Sigmoid colon (tissue), 7 donors: ENCODE data around the gene BDNF. TPM values are rescaled to one million over a fixed set of nuclear protein-coding genes. Genes with fewer than 3 reads are reported as not detected.

ENCODE experiments used
- DNase-seq: peaks from one replicate; pipeline ENCODE4 v3.0.0-alpha.2; 2019
- H3K27ac ChIP-seq, 4 donors: fragments of 200-600 bp; sonication (generic); one replicate each; pipeline ENCODE4 v1.5.1; 2016 to 2019; ENCODE audit warnings: mild to moderate bottlenecking in 1 of 4
- H3K27me3 ChIP-seq, 3 donors: fragments of 200-600 bp; sonication (generic); one replicate each; pipeline ENCODE4 v1.5.1; 2019; ENCODE audit warnings: mild to moderate bottlenecking in 1 of 3
- H3K36me3 ChIP-seq, 4 donors: fragments of 200-600 bp; sonication (generic); one replicate each; pipeline ENCODE4 v1.5.1; 2016 to 2019
- H3K4me1 ChIP-seq, 4 donors: fragments of 200-600 bp; sonication (generic); one replicate each; pipeline ENCODE4 v1.5.1; 2017 to 2019
- H3K4me3 ChIP-seq, 4 donors: fragments of 200-600 bp; sonication (generic); one replicate each; pipeline ENCODE4 v1.5.1; 2017 to 2019; ENCODE audit warnings: mild to moderate bottlenecking in 2 of 4, moderate library complexity in 1 of 4
- H3K9me3 ChIP-seq, 4 donors: fragments of 200-600 bp in 3 of 4; sonication (generic) in 3 of 4; one replicate each; pipeline versions ENCODE4 v1.5.1 to v1.6.1; 2013 to 2019
- EP300 ChIP-seq, 4 donors: sonication (generic); formaldehyde crosslinking; IDR thresholded peaks; one replicate each; pipeline ENCODE4 v1.6.1; 2017; ENCODE audit warnings: antibody characterized with exemption in 4 of 4
- POLR2A ChIP-seq, 2 donors: fragments of 450-650 bp; IDR thresholded peaks; one replicate each; pipeline ENCODE4 v1.6.1; 2016; ENCODE audit warnings: antibody characterized with exemption in 2 of 2, mild to moderate bottlenecking in 2 of 2, moderate library complexity in 2 of 2
- POLR2AphosphoS5 ChIP-seq, 4 donors: sonication (generic); formaldehyde crosslinking; IDR thresholded peaks; one replicate each; pipeline ENCODE4 v1.6.1; 2017; ENCODE audit warnings: antibody characterized with exemption in 4 of 4
- WGBS, 2 donors: extraction: QIAGEN DNeasy Blood & Tissue Kit; methylation state at CpG; one replicate each; pipeline ENCODE4 v1.1.7; 2013; 5-methylcytosine and 5-hydroxymethylcytosine counted together
- intact Hi-C: fragments of 100-400 bp; cut with DNase I; formaldehyde crosslinking; loops from one replicate; pipeline ENCODE4 v1.15.1; 2023
- polyA plus RNA-seq, 3 donors: library from polyadenylated mRNA; stranded (reverse); fragments of 200-250 nt; gene quantifications; one replicate each; pipeline ENCODE4 v1.2.3, GENCODE V29; 2013
- total RNA-seq, 4 donors: library from RNA; depleted of rRNA; stranded (reverse); fragments of >200 nt; gene quantifications; one replicate each; pipeline ENCODE4 v1.1.0, GENCODE V29; 2016
- TF ChIP-seq, protein P1 (sequence below), 4 experiments: fragments of 450-650 bp in 3 of 4; fragments of 200-600 bp in 1 of 4; IDR thresholded peaks; one replicate each; pipeline ENCODE4 v1.5.1; 2016 to 2019; ENCODE audit warnings: antibody characterized with exemption in 4 of 4, mild to moderate bottlenecking in 3 of 4, moderate library complexity in 2 of 4
- donor health status: healthy with polysubstance abuse.
- donor health status: Bipolar disorder and iron deficiency.
- donor health status: healthy.

BDNF gene
- total and polyA plus RNA-seq, 7 donors: 0.10 to 1.1 (median 0.49) TPM; not detected in 2

DNA sequence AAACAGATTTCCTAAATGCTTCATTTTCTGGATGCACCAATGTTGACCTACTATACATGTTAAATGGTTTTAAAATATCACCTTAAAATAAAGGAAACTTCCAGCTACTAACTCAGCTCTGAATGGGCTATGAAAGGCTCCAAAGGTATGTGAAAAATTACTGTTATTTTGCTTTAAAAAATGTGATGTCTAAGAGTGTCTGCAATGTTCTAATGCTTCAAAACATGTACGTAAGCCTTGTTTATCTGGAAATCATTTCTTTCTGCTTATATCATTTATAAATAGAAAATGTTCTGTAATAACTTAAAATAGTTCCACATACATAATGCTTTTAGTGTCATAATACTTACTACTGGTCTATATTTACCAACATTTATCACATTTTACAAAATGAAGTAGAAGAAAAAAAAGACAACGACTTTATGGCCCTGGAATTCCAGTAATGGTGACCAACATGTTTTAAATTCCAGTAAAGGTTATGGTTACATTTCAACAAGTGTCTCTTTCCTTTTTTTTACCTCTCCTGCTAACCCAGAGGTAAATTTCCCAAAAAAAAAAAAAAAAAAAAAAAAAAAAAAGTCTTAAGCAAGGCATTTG is 2.5 kb downstream of the BDNF start:
- Histone ChIP-seq H3K36me3 (no peaks in the 10 kb centered on the region), H3K27ac (no peak overlapping the region), H3K27me3 (peaks cover 23 to 82% (median 54%) of the 10 kb centered on the region in 3 donors), H3K4me1 (peaks cover 3 to 38% (median 35%) of the 10 kb centered on the region in 4 donors), H3K9me3 (no peaks in the 10 kb centered on the region), H3K4me3 (no peak overlapping the region)
- TF ChIP-seq POLR2AphosphoS5 (IDR thresholded peaks at IDR 0.05) (no peak), POLR2A (IDR thresholded peaks at IDR 0.05) (no peak), EP300 (IDR thresholded peaks at IDR 0.05) (no peak)
- TF ChIP-seq, protein P1, sequence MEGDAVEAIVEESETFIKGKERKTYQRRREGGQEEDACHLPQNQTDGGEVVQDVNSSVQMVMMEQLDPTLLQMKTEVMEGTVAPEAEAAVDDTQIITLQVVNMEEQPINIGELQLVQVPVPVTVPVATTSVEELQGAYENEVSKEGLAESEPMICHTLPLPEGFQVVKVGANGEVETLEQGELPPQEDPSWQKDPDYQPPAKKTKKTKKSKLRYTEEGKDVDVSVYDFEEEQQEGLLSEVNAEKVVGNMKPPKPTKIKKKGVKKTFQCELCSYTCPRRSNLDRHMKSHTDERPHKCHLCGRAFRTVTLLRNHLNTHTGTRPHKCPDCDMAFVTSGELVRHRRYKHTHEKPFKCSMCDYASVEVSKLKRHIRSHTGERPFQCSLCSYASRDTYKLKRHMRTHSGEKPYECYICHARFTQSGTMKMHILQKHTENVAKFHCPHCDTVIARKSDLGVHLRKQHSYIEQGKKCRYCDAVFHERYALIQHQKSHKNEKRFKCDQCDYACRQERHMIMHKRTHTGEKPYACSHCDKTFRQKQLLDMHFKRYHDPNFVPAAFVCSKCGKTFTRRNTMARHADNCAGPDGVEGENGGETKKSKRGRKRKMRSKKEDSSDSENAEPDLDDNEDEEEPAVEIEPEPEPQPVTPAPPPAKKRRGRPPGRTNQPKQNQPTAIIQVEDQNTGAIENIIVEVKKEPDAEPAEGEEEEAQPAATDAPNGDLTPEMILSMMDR (IDR thresholded peaks at IDR 0.05): no peak
- intact Hi-C loops: loop anchor here (2.0 to 5.0 kb wide), 3 partner anchors 1000 to 1635 kb away; no protein-coding TSS in a partner anchor
- DNase-seq: no peak
- 51 to 52% methylated on average over 2 of the region's 2 CpGs for WGBS, 2 donors

DNA sequence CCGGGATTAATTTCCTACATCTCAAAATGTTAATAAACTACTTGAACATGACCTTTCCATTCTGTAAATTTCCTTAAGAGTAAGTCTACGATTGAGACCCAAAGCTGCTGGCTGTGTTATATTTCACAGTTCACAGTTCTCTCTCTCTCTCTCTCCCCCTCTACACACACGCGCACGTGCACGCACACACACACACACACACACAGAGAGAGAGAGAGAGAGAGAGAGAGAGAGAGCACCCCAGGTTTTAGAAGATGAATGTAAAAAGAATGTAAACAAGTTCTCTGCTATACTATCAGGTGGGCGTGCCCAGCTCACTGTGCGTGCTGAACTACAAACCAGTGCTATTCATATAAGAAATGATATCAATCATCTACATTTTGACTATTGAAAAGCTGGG is 3.3 kb downstream of the BDNF start:
- WGBS, 2 donors: 32 to 36% methylated on average over 8 of the region's 8 CpGs
- Histone ChIP-seq H3K4me3 (no peak overlapping the region), H3K27ac (no peak overlapping the region), H3K27me3 (peaks cover 23 to 73% (median 47%) of the 10 kb centered on the region in 3 donors), H3K4me1 (peaks cover 3 to 38% (median 35%) of the 10 kb centered on the region in 4 donors), H3K36me3 (no peaks in the 10 kb centered on the region), H3K9me3 (no peaks in the 10 kb centered on the region)
- intact Hi-C loops: loop anchor here (5.0 kb wide), 2 partner anchors 1000 to 1635 kb away; no protein-coding TSS in a partner anchor
- no peak for DNase-seq
- TF ChIP-seq, protein P1 (IDR thresholded peaks at IDR 0.05): no peak
- TF ChIP-seq EP300 (IDR thresholded peaks at IDR 0.05) (no peak), POLR2AphosphoS5 (IDR thresholded peaks at IDR 0.05) (no peak), POLR2A (IDR thresholded peaks at IDR 0.05) (no peak)

DNA sequence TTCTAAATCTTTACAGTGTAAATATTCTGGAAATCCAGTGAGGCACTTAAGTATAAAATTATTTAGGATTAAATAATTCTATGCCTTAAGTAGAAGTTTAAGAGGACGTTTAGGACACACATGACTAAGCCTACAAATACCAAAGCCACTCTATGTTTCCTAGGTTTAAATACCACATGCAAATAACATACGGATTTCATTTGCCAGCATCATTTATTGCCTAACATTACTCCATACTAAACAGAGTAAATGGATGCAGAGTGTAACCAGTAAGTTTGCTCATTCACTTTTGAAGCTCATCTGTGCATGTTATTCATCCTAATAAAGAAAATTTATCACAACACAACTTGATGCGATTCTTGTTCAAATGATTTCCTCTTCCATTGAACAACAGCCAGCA is 4.1 kb downstream of the BDNF start:
- no peak for DNase-seq
- WGBS, 2 donors: 48 to 58% methylated on average over 3 of the region's 3 CpGs
- peaks cover 3 to 30% (median 28%) of the 10 kb centered on the region in 4 donors for H3K4me1 ChIP-seq
- H3K27ac ChIP-seq: no peak overlapping the region
- TF ChIP-seq, protein P1 (IDR thresholded peaks at IDR 0.05): no peak
- no peak for TF ChIP-seq POLR2AphosphoS5 (IDR thresholded peaks at IDR 0.05)
- no peak for TF ChIP-seq EP300 (IDR thresholded peaks at IDR 0.05)
- no peak for TF ChIP-seq POLR2A (IDR thresholded peaks at IDR 0.05)
- no peak overlapping the region for H3K4me3 ChIP-seq
- no peaks in the 10 kb centered on the region for H3K9me3 ChIP-seq
- peaks cover 23 to 65% (median 39%) of the 10 kb centered on the region in 3 donors for H3K27me3 ChIP-seq
- H3K36me3 ChIP-seq: no peaks in the 10 kb centered on the region
- intact Hi-C loops: loop anchor here (5.0 kb wide), 2 partner anchors 1001 to 1636 kb away; no protein-coding TSS in a partner anchor

GRCh38 chr11:27694992-27695391 is 5.3 kb downstream of the BDNF start:
- H3K4me3 ChIP-seq: no peak overlapping the region
- DNase-seq: no peak
- no peak overlapping the region for H3K27ac ChIP-seq
- TF ChIP-seq, protein P1 (IDR thresholded peaks at IDR 0.05): no peak
- TF ChIP-seq EP300 (IDR thresholded peaks at IDR 0.05): no peak
- TF ChIP-seq POLR2AphosphoS5 (IDR thresholded peaks at IDR 0.05): no peak
- no peak for TF ChIP-seq POLR2A (IDR thresholded peaks at IDR 0.05)
- H3K27me3 ChIP-seq: peaks cover 20 to 54% (median 30%) of the 10 kb centered on the region in 3 donors
- H3K9me3 ChIP-seq: no peaks in the 10 kb centered on the region
- no peaks in the 10 kb centered on the region for H3K36me3 ChIP-seq
- H3K4me1 ChIP-seq: peaks cover 3 to 19% (median 17%) of the 10 kb centered on the region in 4 donors
- 5 to 19% methylated on average over 3 of the region's 3 CpGs for WGBS, 2 donors
- intact Hi-C loops: loop anchor here (5.0 kb wide), 2 partner anchors 1002 to 1637 kb away; no protein-coding TSS in a partner anchor
